A549 (cell line): Measurements from ENCODE around the gene OSBPL6.

ENCODE experiments used
- CTCF ChIP-seq: fragments of >200 bp; sonication (Bioruptor Twin); formaldehyde crosslinking; IDR thresholded peaks from 3 replicates; pipeline ENCODE4 v1.5.1; 2016
- ELK1 ChIP-seq: fragments of 150-350 bp; IDR thresholded peaks from 2 replicates; pipeline ENCODE4 v1.6.1; 2014; ENCODE audit warnings: low read depth, mild to moderate bottlenecking, low read length
- EP300 ChIP-seq, 2 experiments: fragments of >200 bp; sonication (Bioruptor Twin); formaldehyde crosslinking; IDR thresholded peaks; 2 replicates in 1 of 2; 3 replicates in 1 of 2; pipeline ENCODE4 v1.6.1; 2016 to 2017
- HMGXB4 ChIP-seq: fragments of 250-450 bp; sonication (Bioruptor Pico); IDR thresholded peaks from 2 replicates; pipeline ENCODE4 v1.5.0; 2021; ENCODE audit warnings: mild to moderate bottlenecking, moderate library complexity, borderline replicate concordance
- HOXA7 ChIP-seq: fragments of 250-450 bp; sonication (Bioruptor Pico); IDR thresholded peaks from 2 replicates; pipeline ENCODE4 v1.5.0; 2020; ENCODE audit warnings: mild to moderate bottlenecking, moderate library complexity
- KDM5A ChIP-seq: fragments of 200-600 bp; sonication (generic); IDR thresholded peaks from 2 replicates; pipeline ENCODE4 v1.6.1; 2016; ENCODE audit warnings: antibody characterized with exemption, mild to moderate bottlenecking
- MYC ChIP-seq: IDR thresholded peaks from 2 replicates; pipeline ENCODE4 v1.6.1; 2012; ENCODE audit warnings: mild to moderate bottlenecking, inconsistent platforms, low read length, improper control_type of control experiment, borderline replicate concordance
- POLR2A ChIP-seq: IDR thresholded peaks from 2 replicates; pipeline ENCODE4 v1.6.1; 2012; ENCODE audit warnings: mild to moderate bottlenecking, low read length
- RAD21 ChIP-seq, 2 experiments: fragments of >200 bp in 1 of 2; sonication (Bioruptor Twin) in 1 of 2; formaldehyde crosslinking in 1 of 2; IDR thresholded peaks in 1 of 2; conservative IDR thresholded peaks in 1 of 2; 2 replicates in 1 of 2; 3 replicates in 1 of 2; pipeline ENCODE4 v1.6.1; 2012 to 2018; ENCODE audit warnings: inconsistent platforms in 1 of 2
- REST ChIP-seq: fragments of 200-600 bp; sonication (generic); IDR thresholded peaks from 2 replicates; pipeline ENCODE4 v1.6.1; 2016; ENCODE audit warnings: antibody characterized with exemption, mild to moderate bottlenecking, moderate library complexity

DNA sequence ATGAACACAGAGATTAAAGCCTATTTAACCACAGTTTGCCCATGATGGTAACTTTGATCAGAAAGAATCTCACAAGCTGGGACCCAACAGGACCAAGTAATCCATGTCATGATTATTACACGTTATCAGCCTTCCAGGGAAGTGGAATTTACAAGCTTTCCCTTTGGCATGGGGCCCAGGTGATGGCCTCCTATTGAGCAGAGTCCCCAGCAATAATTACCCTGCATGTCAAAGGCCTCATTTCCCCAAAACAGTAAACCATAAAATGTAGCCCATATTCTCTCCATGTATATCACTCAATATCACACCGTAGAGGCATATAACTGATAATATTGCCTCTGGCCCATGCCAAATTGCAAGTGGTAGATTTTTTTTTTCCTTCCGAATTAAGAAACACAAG is 217.7 kb downstream of the OSBPL6 start:
- TF ChIP-seq CTCF, result no peak
- no peak for TF ChIP-seq KDM5A
- TF ChIP-seq HMGXB4 (CRISPR knock-in tag), result no peak
- no peak for TF ChIP-seq RAD21 (conservative IDR thresholded peaks at IDR 0.05 in 1 of 2, IDR thresholded peaks at IDR 0.05 in 1 of 2)
- TF ChIP-seq MYC, result no peak
- no peak for TF ChIP-seq REST
- no peak for TF ChIP-seq POLR2A
- TF ChIP-seq EP300 (IDR thresholded peaks at IDR 0.05), result no peak
- no peak for TF ChIP-seq HOXA7
- TF ChIP-seq ELK1, result no peak
